OCI-LY3 (cell line): ENCODE data around the gene PPP2R2B.

ENCODE experiments used
- H2AFZ ChIP-seq: fragments of 200-600, 300-600 bp; shearing (Covaris generic); 2 replicates; pipeline ENCODE4 v1.6.0; 2014; ENCODE audit warnings: antibody characterized with exemption, low read depth, low read length
- H3K27ac ChIP-seq: fragments of 200-600, 300-600 bp; sonication (generic); 2 replicates; pipeline ENCODE4 v1.5.1; 2014; ENCODE audit warnings: mild to moderate bottlenecking, low read length, moderate library complexity, mixed read lengths
- H3K27me3 ChIP-seq: fragments of 200-600, 300-600 bp; sonication (generic); 2 replicates; pipeline ENCODE4 v1.6.1; 2014; ENCODE audit warnings: low read depth, low read length, mixed read lengths
- H3K36me3 ChIP-seq: fragments of 200-600, 300-600 bp; sonication (generic); replicated peaks from 2 replicates; pipeline ENCODE3; 2014; ENCODE audit warnings: low read depth, low read length, mixed read lengths
- H3K4me1 ChIP-seq: fragments of 300-600, 200-600 bp; sonication (generic); 2 replicates; pipeline ENCODE4 v1.6.1; 2014; ENCODE audit warnings: low read length, mixed read lengths
- H3K4me2 ChIP-seq: fragments of 200-600, 300-600 bp; sonication (generic); 2 replicates; pipeline ENCODE4 v1.6.1; 2014; ENCODE audit warnings: low read length, mixed read lengths
- H3K4me3 ChIP-seq: fragments of 300-600, 200-600 bp; sonication (generic); 2 replicates; pipeline ENCODE4 v1.5.1; 2014; ENCODE audit warnings: antibody characterized with exemption, mild to moderate bottlenecking, low read length, moderate library complexity
- H3K79me2 ChIP-seq: fragments of 300-600, 200-600 bp; shearing (Covaris generic); 2 replicates; pipeline ENCODE4 v1.6.1; 2014; ENCODE audit warnings: mild to moderate bottlenecking, low read length, mixed read lengths
- H3K9ac ChIP-seq: fragments of 300-600, 200-600 bp; shearing (Covaris generic); 2 replicates; pipeline ENCODE4 v1.6.0; 2014; ENCODE audit warnings: mild to moderate bottlenecking, low read length, moderate library complexity
- H3K9me3 ChIP-seq: fragments of 200-600, 300-600 bp; shearing (Covaris generic); 2 replicates; pipeline ENCODE4 v1.6.1; 2014; ENCODE audit warnings: low read length, mixed read lengths; ENCODE audit not compliant: insufficient read depth
- H4K20me1 ChIP-seq: fragments of 200-600, 300-600 bp; sonication (generic); 2 replicates; pipeline ENCODE4 v1.6.1; 2016; ENCODE audit warnings: low read length, mixed read lengths; ENCODE audit not compliant: insufficient read depth
- CTCF ChIP-seq: fragments of 200-600, 300-600 bp; sonication (generic); IDR thresholded peaks from 2 replicates; pipeline ENCODE4 v1.5.1; 2014; ENCODE audit warnings: antibody characterized with exemption, low read length, low read depth
- EZH2phosphoT487 ChIP-seq: fragments of 200-600 bp; shearing (Covaris generic); IDR thresholded peaks from 2 replicates; pipeline ENCODE4 v1.6.1; 2018; ENCODE audit warnings: antibody characterized with exemption, mixed run types, low read depth

The PPP2R2B gene

GRCh38 chr5:146799231-146799630 lies 79.3 kb downstream of the PPP2R2B start:
- H3K4me1 ChIP-seq: peaks cover 5% of the 10 kb centered on the region
- no peaks in the 10 kb centered on the region for H3K36me3 ChIP-seq
- H4K20me1 ChIP-seq: no peaks in the 10 kb centered on the region

GRCh38 chr5:146797658-146798057 lies 80.9 kb downstream of the PPP2R2B start:
- Histone ChIP-seq H3K27me3 (0 out of 2 replicates have a peak, but pooled peaks cover 5% of the 10 kb centered on the region), H3K9me3 (no peaks in the 10 kb centered on the region), H2AFZ (no peak overlapping the region), H3K4me2 (no peak overlapping the region), H3K27ac (no peak overlapping the region), H3K4me3 (no peak overlapping the region), H3K79me2 (no peaks in the 10 kb centered on the region), H3K4me1 (peaks cover 8% of the 10 kb centered on the region), H4K20me1 (no peaks in the 10 kb centered on the region), H3K9ac (no peak overlapping the region), H3K36me3 (no peaks in the 10 kb centered on the region)
- TF ChIP-seq CTCF: no peak
- TF ChIP-seq EZH2phosphoT487: no peak

More at GRCh38 chr5:146799231-146799630, 79.3 kb downstream of the PPP2R2B start:
- Histone ChIP-seq H3K4me2 (no peak overlapping the region), H3K79me2 (no peaks in the 10 kb centered on the region), H2AFZ (no peak overlapping the region), H3K9ac (no peak overlapping the region), H3K9me3 (no peaks in the 10 kb centered on the region), H3K27me3 (peaks cover 8% of the 10 kb centered on the region; the same call in 1 of the 2 replicates), H3K27ac (no peak overlapping the region), H3K4me3 (no peak overlapping the region)
- TF ChIP-seq CTCF (no peak), EZH2phosphoT487 (no peak)

DNA sequence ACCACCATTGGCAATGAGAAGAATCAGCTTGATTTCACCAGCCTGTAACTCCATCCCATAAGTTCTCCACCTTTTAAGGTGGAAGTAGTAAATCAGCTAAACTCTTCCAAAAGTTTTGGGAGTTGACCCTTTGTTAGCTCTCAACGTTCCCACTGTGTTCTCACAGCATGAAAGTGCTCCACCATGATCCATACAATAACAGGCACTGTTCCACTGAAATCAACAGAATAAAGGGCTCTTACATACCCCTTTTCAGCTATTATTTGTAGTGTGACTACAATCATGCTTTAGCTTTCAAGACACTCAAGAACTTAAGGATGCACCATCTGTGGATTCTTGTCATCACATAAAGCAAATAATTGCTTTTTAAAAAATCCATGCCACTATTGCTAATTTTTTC lies 81.6 kb downstream of the PPP2R2B start:
- Histone ChIP-seq H2AFZ (no peak overlapping the region), H3K4me2 (no peak overlapping the region), H3K9me3 (no peaks in the 10 kb centered on the region), H4K20me1 (no peaks in the 10 kb centered on the region), H3K79me2 (no peaks in the 10 kb centered on the region), H3K36me3 (no peaks in the 10 kb centered on the region), H3K27ac (no peak overlapping the region), H3K4me1 (peaks cover 8% of the 10 kb centered on the region), H3K27me3 (0 out of 2 replicates have a peak, but pooled peaks cover 1% of the 10 kb centered on the region), H3K9ac (no peak overlapping the region), H3K4me3 (no peak overlapping the region)
- TF ChIP-seq CTCF: no peak
- no peak for TF ChIP-seq EZH2phosphoT487

GRCh38 chr5:146796144-146796543 lies 82.4 kb downstream of the PPP2R2B start:
- Histone ChIP-seq H3K36me3 (no peaks in the 10 kb centered on the region), H3K27ac (no peak overlapping the region), H3K9ac (no peak overlapping the region), H3K4me3 (no peak overlapping the region), H2AFZ (no peak overlapping the region), H3K79me2 (no peaks in the 10 kb centered on the region), H4K20me1 (no peaks in the 10 kb centered on the region), H3K9me3 (no peaks in the 10 kb centered on the region), H3K4me1 (peaks cover 8% of the 10 kb centered on the region), H3K4me2 (no peak overlapping the region), H3K27me3 (no peaks in the 10 kb centered on the region)
- no peak for TF ChIP-seq EZH2phosphoT487
- TF ChIP-seq CTCF: no peak
